Measurements from ENCODE around the gene PTP4A2.
A peak's percentile ranks its signal among the peaks of the same experiment; 100 is the strongest.

PTP4A2 gene

GRCh38 chr1:31938184-31938975, at the start of gene PTP4A2:
TSS of gene PTP4A2 (minus strand) at chr1:31938368. CDS start at chr1:31919065, 19,303 bp downstream.
- H3K9ac ChIP-seq (ENCODE audit: insufficient read length), result peak within 1 kb of the TSS; percentile 79
- peak within 1 kb of the TSS; percentile 94 for H3K4me3 ChIP-seq
- peak within 1 kb of the TSS; percentile 87 for H3K27ac ChIP-seq
- TF ChIP-seq FOXP2 (optimal IDR thresholded peaks at IDR 0.05; ENCODE audit: control extremely low read depth, extremely low read length, insufficient read depth) (no peak), POLR2AphosphoS5 (IDR thresholded peaks at IDR 0.05; ENCODE audit: borderline replicate concordance, low read depth, low read length) (peak; percentile 80; the same call in 1 of the 2 replicates), EZH2 (IDR thresholded peaks at IDR 0.05) (no peak)
- no peaks in the 10 kb centered on the region for H3K9me3 ChIP-seq (ENCODE audit: low read depth, low read length)
- DNase-seq (ENCODE audit: low read depth, low spot score), result no peak
- H3K36me3 ChIP-seq (ENCODE audit: insufficient read depth, low read length), result no peaks in the 10 kb centered on the region

GRCh38 chr1:31987135-31987619, 49.0 kb upstream of the PTP4A2 start:
- TF ChIP-seq POLR2AphosphoS5 (IDR thresholded peaks at IDR 0.05; ENCODE audit: borderline replicate concordance, low read depth, low read length) (no peak), FOXP2 (optimal IDR thresholded peaks at IDR 0.05; ENCODE audit: control extremely low read depth, extremely low read length, insufficient read depth) (no peak), EZH2 (IDR thresholded peaks at IDR 0.05) (no peak)
- H3K4me3 ChIP-seq, result peak overlapping the region; percentile 22; the same call in 1 of the 2 replicates
- no peaks in the 10 kb centered on the region for H3K9me3 ChIP-seq (ENCODE audit: low read depth, low read length)
- H3K27ac ChIP-seq, result peak overlapping the region; percentile 6; the same call in 1 of the 2 replicates
- DNase-seq (ENCODE audit: low read depth, low spot score), result no peak
- no peaks in the 10 kb centered on the region for H3K36me3 ChIP-seq (ENCODE audit: insufficient read depth, low read length)
- peak overlapping the region; percentile 59 for H3K9ac ChIP-seq (ENCODE audit: insufficient read length)

GRCh38 chr1:31985430-31985829, 47.3 kb upstream of the PTP4A2 start:
- no peaks in the 10 kb centered on the region for H3K36me3 ChIP-seq (ENCODE audit: insufficient read depth, low read length)
- no peaks in the 10 kb centered on the region for H3K9me3 ChIP-seq (ENCODE audit: low read depth, low read length)
- H3K9ac ChIP-seq (ENCODE audit: insufficient read length), result peak overlapping the region; percentile 72
- H3K27ac ChIP-seq, result peak overlapping the region; percentile 92
- DNase-seq (ENCODE audit: low read depth, low spot score), result no peak
- TF ChIP-seq POLR2AphosphoS5 (IDR thresholded peaks at IDR 0.05; ENCODE audit: borderline replicate concordance, low read depth, low read length) (no peak), FOXP2 (optimal IDR thresholded peaks at IDR 0.05; ENCODE audit: control extremely low read depth, extremely low read length, insufficient read depth) (no peak), EZH2 (IDR thresholded peaks at IDR 0.05) (no peak)
- H3K4me3 ChIP-seq, result peak overlapping the region; percentile 55

GRCh38 chr1:31984419-31985347, 46.5 kb upstream of the PTP4A2 start:
- Histone ChIP-seq H3K9me3 (ENCODE audit: low read depth, low read length) (no peaks in the 10 kb centered on the region), H3K27ac (peak overlapping the region; percentile 92), H3K36me3 (ENCODE audit: insufficient read depth, low read length) (no peaks in the 10 kb centered on the region), H3K4me3 (peak overlapping the region; percentile 55), H3K9ac (ENCODE audit: insufficient read length) (peak overlapping the region; percentile 72)
- DNase-seq (ENCODE audit: low read depth, low spot score), result no peak
- TF ChIP-seq POLR2AphosphoS5 (IDR thresholded peaks at IDR 0.05; ENCODE audit: borderline replicate concordance, low read depth, low read length) (no peak), EZH2 (IDR thresholded peaks at IDR 0.05) (no peak)

- TF ChIP-seq EZH2 (IDR thresholded peaks at IDR 0.05), result no peak
- TF ChIP-seq POLR2AphosphoS5 (IDR thresholded peaks at IDR 0.05; ENCODE audit: borderline replicate concordance, low read depth, low read length), result peak; percentile 26; the same call in 1 of the 2 replicates
- Histone ChIP-seq H3K27ac (peak overlapping the region; percentile 76), H3K9ac (ENCODE audit: insufficient read length) (no peak overlapping the region), H3K9me3 (ENCODE audit: low read depth, low read length) (no peaks in the 10 kb centered on the region), H3K4me3 (peak overlapping the region; percentile 49), H3K36me3 (ENCODE audit: insufficient read depth, low read length) (no peaks in the 10 kb centered on the region)
- DNase-seq (ENCODE audit: low read depth, low spot score), result no peak
Observed at GRCh38 chr1:31981972-31982371, 43.8 kb upstream of the PTP4A2 start.

GRCh38 chr1:31981456-31981839, 43.3 kb upstream of the PTP4A2 start:
- H3K27ac ChIP-seq, result peak overlapping the region; percentile 76
- peak overlapping the region; percentile 49; the same call in 1 of the 2 replicates for H3K4me3 ChIP-seq
- H3K36me3 ChIP-seq (ENCODE audit: insufficient read depth, low read length), result no peaks in the 10 kb centered on the region
- DNase-seq (ENCODE audit: low read depth, low spot score), result no peak
- H3K9me3 ChIP-seq (ENCODE audit: low read depth, low read length), result no peaks in the 10 kb centered on the region
- no peak overlapping the region for H3K9ac ChIP-seq (ENCODE audit: insufficient read length)
- TF ChIP-seq POLR2AphosphoS5 (IDR thresholded peaks at IDR 0.05; ENCODE audit: borderline replicate concordance, low read depth, low read length) (no peak), EZH2 (IDR thresholded peaks at IDR 0.05) (no peak), FOXP2 (optimal IDR thresholded peaks at IDR 0.05; ENCODE audit: control extremely low read depth, extremely low read length, insufficient read depth) (no peak)

GRCh38 chr1:31980835-31981455, 42.8 kb upstream of the PTP4A2 start:
- no peak for DNase-seq (ENCODE audit: low read depth, low spot score)

More at GRCh38 chr1:31980835-31981455, 42.8 kb upstream of the PTP4A2 start:
- peak overlapping the region; percentile 36; the same call in 1 of the 2 replicates for H3K27ac ChIP-seq
- TF ChIP-seq POLR2AphosphoS5 (IDR thresholded peaks at IDR 0.05; ENCODE audit: borderline replicate concordance, low read depth, low read length), result no peak
- TF ChIP-seq EZH2 (IDR thresholded peaks at IDR 0.05), result no peak
- TF ChIP-seq FOXP2 (optimal IDR thresholded peaks at IDR 0.05; ENCODE audit: control extremely low read depth, extremely low read length, insufficient read depth), result no peak
- no peaks in the 10 kb centered on the region for H3K36me3 ChIP-seq (ENCODE audit: insufficient read depth, low read length)
- H3K9me3 ChIP-seq (ENCODE audit: low read depth, low read length), result no peaks in the 10 kb centered on the region
- H3K9ac ChIP-seq (ENCODE audit: insufficient read length), result no peak overlapping the region
- H3K4me3 ChIP-seq, result no peak overlapping the region
